Duodenal mucosa (tissue), 2 donors: Measurements from ENCODE around the gene PCDHB7.
"Not testable (repeated sequence)": the region's sequence is repeated elsewhere in the genome, so short reads cannot be mapped to it uniquely, and the experiment has no call there.

Experiments
- H3K27ac ChIP-seq: one replicate; pipeline ENCODE4 v1.7.0; 2013; ENCODE audit warnings: low read depth, low read length
- H3K27me3 ChIP-seq, 2 donors: one replicate each; pipeline ENCODE4 v1.7.0; 2013; ENCODE audit warnings: low read length in 2 of 2, control low read depth in 1 of 2; ENCODE audit not compliant: insufficient read depth in 2 of 2, control insufficient read depth in 1 of 2
- H3K36me3 ChIP-seq, 2 donors: one replicate each; pipeline ENCODE4 v1.7.0; 2013; ENCODE audit warnings: low read length in 2 of 2, control low read depth in 1 of 2; ENCODE audit not compliant: insufficient read depth in 2 of 2, control insufficient read depth in 1 of 2
- H3K4me1 ChIP-seq, 2 donors: one replicate each; pipeline ENCODE4 v1.7.0; 2013; ENCODE audit warnings: low read length in 2 of 2, control low read depth in 1 of 2; ENCODE audit not compliant: insufficient read depth in 2 of 2, control insufficient read depth in 1 of 2
- H3K4me3 ChIP-seq, 2 donors: one replicate each; pipeline ENCODE4 v1.7.0; 2013; ENCODE audit warnings: low read length in 2 of 2, low read depth in 1 of 2
- H3K9ac ChIP-seq, 2 donors: one replicate each; pipeline ENCODE4 v1.7.0; 2013; ENCODE audit warnings: low read length in 2 of 2, low read depth in 1 of 2
- H3K9me3 ChIP-seq, 2 donors: one replicate each; pipeline ENCODE4 v1.7.0; 2013; ENCODE audit warnings: low read length in 2 of 2, control low read depth in 1 of 2; ENCODE audit not compliant: control insufficient read depth in 1 of 2

PCDHB7 gene

DNA sequence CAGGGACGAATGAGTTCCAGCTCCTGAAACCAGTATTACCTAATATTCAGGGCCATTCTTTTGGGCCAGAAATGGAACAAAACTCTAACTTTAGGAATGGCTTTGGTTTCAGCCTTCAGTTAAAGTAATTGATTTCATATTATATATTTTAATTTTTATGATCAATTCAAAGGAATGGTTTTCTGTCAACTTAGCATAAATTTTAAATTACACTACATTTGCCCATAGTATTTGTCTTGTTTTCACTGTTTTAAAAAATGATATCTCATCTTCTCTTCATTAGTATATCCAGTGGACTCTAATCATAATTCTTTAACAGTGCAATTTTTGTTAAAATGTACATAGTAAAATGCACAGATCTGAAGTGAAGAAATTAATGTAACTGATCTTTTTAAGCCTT is 7.9 kb downstream of the PCDHB7 start:
- Histone ChIP-seq H3K36me3 (no peaks in the 10 kb centered on the region), H3K27ac (no peak overlapping the region), H3K9ac (no peak overlapping the region), H3K4me1 (no peaks in the 10 kb centered on the region), H3K4me3 (no peak overlapping the region), H3K27me3 (no peaks in the 10 kb centered on the region), H3K9me3 (peaks cover 12 to 29% of the 10 kb centered on the region in 2 donors)

DNA sequence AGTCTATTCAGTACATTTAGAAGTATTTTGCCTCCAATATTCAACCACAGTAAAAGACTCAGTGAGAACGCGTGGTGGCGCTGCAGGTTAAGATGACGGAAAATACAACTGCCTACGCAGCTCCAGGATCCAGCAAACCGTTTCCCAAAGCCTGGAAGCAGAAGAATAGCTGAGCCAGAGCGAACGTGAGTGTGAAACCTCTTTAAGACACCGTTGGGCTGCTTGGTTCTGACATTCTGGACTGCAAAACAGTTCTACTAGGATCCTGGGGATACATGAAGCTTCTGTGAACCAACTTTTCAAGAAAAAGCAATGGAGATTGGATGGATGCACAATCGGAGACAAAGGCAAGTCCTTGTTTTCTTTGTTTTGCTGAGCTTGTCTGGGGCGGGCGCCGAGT is 9.8 kb downstream of the PCDHB7 start, which contains the start of gene PCDHB16:
TSS of gene PCDHB16 (plus strand) at position 140 of the 400 bp plus-strand sequence. CDS start at position 313, 173 bp downstream.
- no peaks in the 10 kb centered on the region for H3K36me3 ChIP-seq

DNA sequence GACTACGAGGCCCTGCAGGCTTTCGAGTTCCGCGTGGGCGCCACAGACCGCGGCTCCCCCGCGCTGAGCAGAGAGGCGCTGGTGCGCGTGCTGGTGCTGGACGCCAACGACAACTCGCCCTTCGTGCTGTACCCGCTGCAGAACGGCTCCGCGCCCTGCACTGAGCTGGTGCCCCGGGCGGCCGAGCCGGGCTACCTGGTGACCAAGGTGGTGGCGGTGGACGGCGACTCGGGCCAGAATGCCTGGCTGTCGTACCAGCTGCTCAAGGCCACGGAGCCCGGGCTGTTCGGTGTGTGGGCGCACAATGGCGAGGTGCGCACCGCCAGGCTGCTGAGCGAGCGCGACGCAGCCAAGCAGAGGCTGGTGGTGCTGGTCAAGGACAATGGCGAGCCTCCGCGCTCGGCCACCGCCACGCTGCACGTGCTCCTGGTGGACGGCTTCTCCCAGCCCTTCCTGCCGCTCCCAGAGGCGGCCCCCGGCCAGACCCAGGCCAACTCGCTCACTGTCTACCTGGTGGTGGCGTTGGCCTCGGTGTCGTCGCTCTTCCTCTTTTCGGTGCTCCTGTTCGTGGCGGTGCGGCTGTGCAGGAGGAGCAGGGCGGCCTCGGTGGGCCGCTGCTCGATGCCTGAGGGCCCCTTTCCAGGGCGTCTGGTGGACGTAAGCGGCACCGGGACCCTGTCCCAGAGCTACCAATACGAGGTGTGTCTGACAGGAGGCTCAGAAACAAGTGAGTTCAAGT is 11.8 kb downstream of the PCDHB7 start:
- H3K9me3 ChIP-seq = peaks cover 17% of the 10 kb centered on the region in 2 donors
- H3K27me3 ChIP-seq, H3K9ac ChIP-seq, H3K36me3 ChIP-seq, H3K4me1 ChIP-seq, H3K4me3 ChIP-seq, H3K27ac ChIP-seq: not testable (repeated sequence)

More for the DNA sequence above, 9.8 kb downstream of the PCDHB7 start, which contains the start of gene PCDHB16:
- Histone ChIP-seq H3K9ac (no peak within 1 kb of the TSS), H3K4me1 (no peaks in the 10 kb centered on the region), H3K4me3 (peak within 1 kb of the TSS in 1 of 2 donors; percentile 21), H3K9me3 (peaks cover 9 to 27% of the 10 kb centered on the region in 2 donors), H3K27ac (no peak within 1 kb of the TSS), H3K27me3 (no peaks in the 10 kb centered on the region)

DNA sequence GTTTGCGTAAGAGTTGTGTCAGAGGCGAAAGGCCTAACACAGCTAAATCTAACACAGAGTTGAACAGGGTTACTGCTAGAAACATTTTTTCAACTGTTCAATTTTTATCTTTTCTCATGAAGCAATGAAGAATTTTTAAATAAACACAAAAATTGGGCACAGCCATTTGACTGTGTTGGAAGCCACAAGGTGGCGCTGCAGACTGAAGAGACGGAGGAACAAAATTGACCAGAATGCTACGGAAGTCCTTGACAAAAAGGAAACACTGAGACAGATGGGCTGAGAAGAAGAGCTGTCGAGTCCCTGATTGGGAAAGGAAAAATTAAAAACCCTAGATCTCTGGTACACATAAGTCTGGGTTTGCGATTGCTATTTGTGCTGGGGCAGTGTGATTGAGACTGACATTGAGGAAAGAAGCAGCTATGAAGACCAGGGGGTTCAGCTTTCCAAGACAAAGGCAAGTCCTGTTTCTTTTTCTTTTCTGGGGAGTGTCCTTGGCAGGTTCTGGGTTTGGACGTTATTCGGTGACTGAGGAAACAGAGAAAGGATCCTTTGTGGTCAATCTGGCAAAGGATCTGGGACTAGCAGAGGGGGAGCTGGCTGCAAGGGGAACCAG is 14.6 kb downstream of the PCDHB7 start, which contains the start of gene PCDHB9:
TSS of gene PCDHB9 (plus strand) at position 265 of the 616 bp plus-strand sequence. CDS start at position 423, 158 bp downstream.
- H3K9me3 ChIP-seq = peaks cover 15 to 17% of the 10 kb centered on the region in 2 donors
- H3K27me3 ChIP-seq = no peaks in the 10 kb centered on the region

DNA sequence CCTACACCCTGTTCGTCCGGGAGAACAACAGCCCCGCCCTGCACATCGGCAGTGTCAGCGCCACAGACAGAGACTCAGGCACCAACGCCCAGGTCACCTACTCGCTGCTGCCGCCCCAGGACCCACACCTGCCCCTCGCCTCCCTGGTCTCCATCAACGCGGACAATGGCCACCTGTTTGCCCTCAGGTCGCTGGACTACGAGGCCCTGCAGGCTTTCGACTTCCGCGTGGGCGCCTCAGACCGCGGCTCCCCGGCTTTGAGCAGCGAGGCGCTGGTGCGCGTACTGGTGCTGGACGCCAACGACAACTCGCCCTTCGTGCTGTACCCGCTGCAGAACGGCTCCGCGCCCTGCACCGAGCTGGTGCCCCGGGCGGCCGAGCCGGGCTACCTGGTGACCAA is 16.2 kb downstream of the PCDHB7 start:
- H3K27me3 ChIP-seq, H3K4me1 ChIP-seq, H3K4me3 ChIP-seq, H3K36me3 ChIP-seq, H3K9ac ChIP-seq, H3K27ac ChIP-seq: not testable (repeated sequence)
- H3K9me3 ChIP-seq = peaks cover 10 to 15% of the 10 kb centered on the region in 2 donors

More for the DNA sequence above, 14.6 kb downstream of the PCDHB7 start, which contains the start of gene PCDHB9:
- H3K4me1 ChIP-seq = no peaks in the 10 kb centered on the region
- H3K27ac ChIP-seq = no peak within 1 kb of the TSS
- peak within 1 kb of the TSS in 1 of 2 donors; percentile 45 for H3K4me3 ChIP-seq
- H3K9ac ChIP-seq = no peak within 1 kb of the TSS
- no peaks in the 10 kb centered on the region for H3K36me3 ChIP-seq

DNA sequence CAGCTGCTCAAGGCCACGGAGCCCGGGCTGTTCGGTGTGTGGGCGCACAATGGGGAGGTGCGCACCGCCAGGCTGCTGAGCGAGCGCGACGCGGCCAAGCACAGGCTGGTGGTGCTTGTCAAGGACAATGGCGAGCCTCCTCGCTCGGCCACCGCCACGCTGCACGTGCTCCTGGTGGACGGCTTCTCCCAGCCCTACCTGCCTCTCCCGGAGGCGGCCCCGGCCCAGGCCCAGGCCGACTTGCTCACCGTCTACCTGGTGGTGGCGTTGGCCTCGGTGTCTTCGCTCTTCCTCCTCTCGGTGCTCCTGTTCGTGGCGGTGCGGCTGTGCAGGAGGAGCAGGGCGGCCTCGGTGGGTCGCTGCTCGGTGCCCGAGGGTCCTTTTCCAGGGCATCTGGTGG is 16.7 kb downstream of the PCDHB7 start:
- not testable (repeated sequence) for H3K4me1 ChIP-seq, H3K9ac ChIP-seq, H3K36me3 ChIP-seq, H3K27me3 ChIP-seq, H3K4me3 ChIP-seq, H3K27ac ChIP-seq
- peaks cover 11 to 14% of the 10 kb centered on the region in 2 donors for H3K9me3 ChIP-seq

DNA sequence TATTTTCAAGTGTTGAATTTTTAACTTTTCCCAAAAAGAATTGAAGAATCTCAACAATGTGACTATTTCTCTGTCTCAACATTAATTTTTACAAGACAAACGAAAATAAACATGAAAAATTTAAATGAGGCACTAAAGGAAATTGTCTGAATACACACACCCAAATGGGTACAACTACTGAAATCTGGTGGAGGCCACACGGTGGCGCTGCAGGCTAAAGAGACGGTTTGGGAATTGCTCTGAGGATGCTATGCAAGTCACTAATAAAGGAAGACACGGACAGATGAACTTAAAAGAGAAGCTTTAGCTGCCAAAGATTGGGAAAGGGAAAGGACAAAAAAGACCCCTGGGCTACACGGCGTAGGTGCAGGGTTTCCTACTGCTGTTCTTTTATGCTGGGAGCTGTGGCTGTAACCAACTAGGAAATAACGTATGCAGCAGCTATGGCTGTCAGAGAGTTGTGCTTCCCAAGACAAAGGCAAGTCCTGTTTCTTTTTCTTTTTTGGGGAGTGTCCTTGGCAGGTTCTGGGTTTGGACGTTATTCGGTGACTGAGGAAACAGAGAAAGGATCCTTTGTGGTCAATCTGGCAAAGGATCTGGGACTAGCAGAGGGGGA is 19.8 kb downstream of the PCDHB7 start, which contains the start of gene PCDHB10:
TSS of gene PCDHB10 (plus strand) at position 244 of the 616 bp plus-strand sequence. CDS start at position 444, 200 bp downstream.
- no peak within 1 kb of the TSS for H3K4me3 ChIP-seq
- no peaks in the 10 kb centered on the region for H3K4me1 ChIP-seq
- no peak within 1 kb of the TSS for H3K27ac ChIP-seq
- H3K9me3 ChIP-seq = peaks cover 13 to 14% of the 10 kb centered on the region in 2 donors
- no peaks in the 10 kb centered on the region for H3K36me3 ChIP-seq
- no peaks in the 10 kb centered on the region for H3K27me3 ChIP-seq
- no peak within 1 kb of the TSS for H3K9ac ChIP-seq

DNA sequence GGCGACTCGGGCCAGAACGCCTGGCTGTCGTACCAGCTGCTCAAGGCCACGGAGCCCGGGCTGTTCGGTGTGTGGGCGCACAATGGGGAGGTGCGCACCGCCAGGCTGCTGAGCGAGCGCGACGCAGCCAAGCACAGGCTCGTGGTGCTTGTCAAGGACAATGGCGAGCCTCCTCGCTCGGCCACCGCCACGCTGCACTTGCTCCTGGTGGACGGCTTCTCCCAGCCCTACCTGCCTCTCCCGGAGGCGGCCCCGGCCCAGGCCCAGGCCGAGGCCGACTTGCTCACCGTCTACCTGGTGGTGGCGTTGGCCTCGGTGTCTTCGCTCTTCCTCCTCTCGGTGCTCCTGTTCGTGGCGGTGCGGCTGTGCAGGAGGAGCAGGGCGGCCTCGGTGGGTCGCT is 21.9 kb downstream of the PCDHB7 start:
- H3K9me3 ChIP-seq = peaks cover 7 to 21% of the 10 kb centered on the region in 2 donors
- not testable (repeated sequence) for H3K4me3 ChIP-seq, H3K4me1 ChIP-seq

DNA sequence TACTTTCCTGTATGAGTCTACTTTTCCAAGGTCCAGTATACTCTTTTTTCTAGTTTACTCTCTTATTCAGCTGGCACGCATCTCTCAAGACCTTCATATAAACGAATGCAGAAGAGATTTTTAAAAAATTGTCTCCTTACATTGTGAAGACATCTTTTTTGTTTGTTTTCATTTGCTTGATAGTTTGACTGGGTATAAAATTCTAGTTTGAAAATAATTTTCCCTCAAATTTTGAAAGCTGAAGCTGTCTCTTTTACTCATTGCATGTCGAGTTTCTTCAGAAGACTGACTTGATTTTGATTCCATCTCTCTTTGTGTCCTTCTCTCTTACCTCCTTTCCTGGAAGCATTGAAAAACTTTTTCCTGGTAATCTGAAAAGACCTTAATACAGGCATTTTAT is 23.9 kb downstream of the PCDHB7 start:
- H3K9me3 ChIP-seq = peaks cover 11 to 34% of the 10 kb centered on the region in 2 donors
- H3K4me3 ChIP-seq = no peak overlapping the region
- no peak overlapping the region for H3K9ac ChIP-seq
- H3K27ac ChIP-seq = no peak overlapping the region
- H3K4me1 ChIP-seq = no peaks in the 10 kb centered on the region
- H3K36me3 ChIP-seq = no peaks in the 10 kb centered on the region
- no peaks in the 10 kb centered on the region for H3K27me3 ChIP-seq

More for the DNA sequence above, 21.9 kb downstream of the PCDHB7 start:
- H3K36me3 ChIP-seq, H3K9ac ChIP-seq, H3K27ac ChIP-seq, H3K27me3 ChIP-seq: not testable (repeated sequence)
